Kidney glomerular epithelial cell (primary cell): ENCODE data around the gene SERTAD1.
"Not testable (repeated sequence)": the region's sequence is repeated elsewhere in the genome, so short reads cannot be mapped to it uniquely, and the experiment has no call there.

ENCODE experiments used
- DNase-seq: peaks from one replicate; lab custom pipeline; 2025; lab: John Stamatoyannopoulos, UW

The SERTAD1 gene

DNA sequence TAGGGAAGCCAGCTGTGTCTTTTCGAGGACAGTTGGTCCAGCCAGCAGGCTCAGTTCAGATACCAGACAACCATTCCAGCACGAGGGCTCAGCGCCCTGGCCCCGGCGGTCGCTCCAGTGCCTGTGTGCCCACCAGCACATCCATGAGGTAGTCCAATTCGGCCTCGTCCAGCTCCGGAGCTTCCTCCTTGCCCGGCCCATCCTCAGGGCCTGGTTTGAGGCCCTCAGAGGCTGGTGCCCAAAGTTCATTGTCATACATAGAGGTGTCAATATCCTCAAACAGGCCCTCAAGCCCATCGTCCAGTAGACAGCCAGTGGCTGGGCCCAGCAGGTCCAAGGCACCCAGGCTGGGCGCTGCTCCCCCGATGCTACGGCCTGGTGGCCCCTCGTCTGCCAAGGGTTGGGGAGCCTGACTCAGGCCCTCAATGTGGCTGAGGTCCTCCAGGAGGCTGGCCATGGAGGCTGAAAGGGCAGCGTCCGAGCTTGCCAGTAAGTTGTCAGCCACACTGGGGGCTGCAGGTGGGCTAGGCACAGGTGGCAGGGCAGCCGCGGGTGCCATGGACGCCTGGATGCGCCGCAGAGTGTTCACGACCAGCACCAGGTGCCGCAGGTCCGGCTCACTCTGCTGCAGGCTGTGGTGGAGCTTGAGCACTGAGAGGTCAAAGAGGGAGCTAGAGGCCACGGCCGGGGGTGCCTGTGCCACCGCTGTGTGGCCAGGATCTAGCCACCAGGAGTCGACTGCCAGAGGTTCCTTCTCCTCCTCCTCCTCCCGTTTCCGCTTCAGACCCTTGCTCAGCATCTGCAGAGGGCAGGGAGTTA lies 2.8 kb downstream of the SERTAD1 start:
- no peak for DNase-seq

DNA sequence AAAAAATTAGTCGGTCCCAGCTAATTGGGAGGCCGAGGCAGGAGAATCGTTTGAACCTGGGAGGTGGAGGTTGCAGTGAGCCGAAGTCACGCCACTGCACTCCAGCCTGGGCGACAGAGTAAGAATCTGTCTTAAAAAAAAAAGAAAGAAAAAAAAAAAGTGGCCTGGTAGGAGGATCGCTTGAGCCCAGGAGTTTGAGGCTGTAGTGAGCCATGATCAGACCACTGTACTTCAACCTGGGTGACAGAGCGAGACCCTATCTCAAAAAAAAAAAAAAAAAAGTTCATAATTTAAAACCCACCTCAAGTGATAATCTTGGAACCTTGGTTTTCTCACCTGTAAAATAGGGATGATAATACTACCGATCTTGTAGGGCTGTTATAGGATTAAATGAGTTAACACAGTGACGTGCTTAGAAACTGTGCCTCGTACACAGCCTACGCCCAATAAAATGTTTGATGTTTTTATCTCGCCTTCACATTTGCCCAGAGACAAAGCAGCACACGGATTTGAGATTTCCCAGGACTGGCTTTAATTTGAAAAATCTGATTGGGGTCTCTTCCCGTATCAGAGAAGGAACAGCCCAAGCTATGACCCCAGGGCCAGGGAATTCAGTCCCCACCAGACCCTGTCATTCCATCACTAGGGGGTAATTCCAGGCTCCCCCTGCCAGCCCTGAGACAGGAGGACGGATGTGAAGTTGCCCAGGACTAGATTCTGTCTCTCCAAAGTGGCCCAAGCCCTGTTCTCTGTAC lies 3.6 kb downstream of the SERTAD1 start:
- no peak for DNase-seq

DNA sequence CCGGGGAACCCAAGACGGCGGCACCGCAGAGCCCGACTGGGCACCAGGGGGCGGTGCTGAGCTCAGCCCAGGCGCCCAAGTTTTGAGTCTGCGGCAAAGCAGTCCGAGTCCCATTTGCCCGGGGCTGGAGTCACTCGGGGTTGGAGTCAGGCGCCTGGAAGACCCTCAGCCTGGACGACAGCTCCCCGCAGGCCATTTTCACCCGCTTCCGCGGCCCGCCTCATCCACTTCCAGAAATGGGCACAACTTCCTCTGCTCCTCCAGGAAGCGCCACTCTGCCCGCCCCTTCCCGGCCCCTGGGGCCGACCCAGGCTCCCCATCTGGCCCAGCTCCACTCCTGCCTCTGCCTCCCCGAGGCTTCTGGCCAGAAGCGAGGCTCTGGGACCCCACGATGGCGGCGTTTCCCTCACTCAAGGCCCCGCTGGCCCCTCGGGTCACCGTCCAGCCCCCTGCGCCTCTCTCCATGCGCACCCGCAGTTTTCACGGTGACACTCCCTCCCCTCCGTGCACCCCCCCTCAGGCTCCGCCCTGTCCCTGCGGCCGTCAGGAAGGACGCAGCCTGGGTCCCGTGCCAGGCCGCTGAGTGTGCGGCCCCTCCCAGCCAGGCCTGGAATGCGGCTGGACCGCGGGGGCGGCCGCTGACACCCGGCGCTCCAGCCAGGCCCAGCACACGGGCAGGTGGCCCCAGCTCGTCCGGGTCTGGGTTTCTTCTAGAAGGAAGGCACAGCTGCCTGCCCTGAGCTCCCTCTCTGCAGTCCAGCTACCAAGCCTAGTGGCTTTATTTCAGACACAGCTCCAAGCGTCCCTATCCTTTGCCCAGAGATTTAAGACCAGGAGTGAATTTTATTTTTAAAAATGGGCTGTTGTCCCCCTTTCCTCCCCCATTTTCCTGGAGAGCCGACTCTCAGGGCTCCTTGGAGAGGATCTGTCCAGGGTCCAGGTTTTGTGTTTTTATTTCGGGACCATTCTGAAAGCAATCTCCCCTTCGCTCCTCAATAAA lies 4.7 kb downstream of the SERTAD1 start:
- peak; percentile 79 for DNase-seq

GRCh38 chr19:40420451-40420765 lies 5.4 kb downstream of the SERTAD1 start:
- DNase-seq = no peak

DNA sequence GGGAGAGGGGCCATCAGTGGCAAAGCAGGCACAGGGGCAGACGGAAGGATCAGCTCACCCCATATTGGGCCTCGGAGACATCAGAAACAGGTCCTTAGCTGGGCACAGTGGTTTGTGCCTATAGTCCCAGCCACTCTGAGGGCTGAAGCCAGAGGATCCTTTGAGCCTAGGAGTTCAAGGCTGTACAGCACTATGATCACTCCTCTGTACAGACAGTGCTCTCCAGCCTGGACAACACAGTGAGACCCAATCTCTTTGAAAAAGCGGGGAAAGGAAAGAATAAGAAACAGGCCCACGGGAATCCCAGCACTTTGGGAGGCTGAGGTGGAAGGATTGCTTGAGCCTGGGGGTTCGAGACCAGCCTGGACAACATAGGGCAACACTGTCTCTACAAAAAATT lies 6.0 kb downstream of the SERTAD1 start:
- no peak for DNase-seq

- no peak for DNase-seq
Observed at GRCh38 chr19:40419066-40419612, 6.7 kb downstream of the SERTAD1 start.

- no peak for DNase-seq
Observed at GRCh38 chr19:40418040-40418439, 7.8 kb downstream of the SERTAD1 start.

DNA sequence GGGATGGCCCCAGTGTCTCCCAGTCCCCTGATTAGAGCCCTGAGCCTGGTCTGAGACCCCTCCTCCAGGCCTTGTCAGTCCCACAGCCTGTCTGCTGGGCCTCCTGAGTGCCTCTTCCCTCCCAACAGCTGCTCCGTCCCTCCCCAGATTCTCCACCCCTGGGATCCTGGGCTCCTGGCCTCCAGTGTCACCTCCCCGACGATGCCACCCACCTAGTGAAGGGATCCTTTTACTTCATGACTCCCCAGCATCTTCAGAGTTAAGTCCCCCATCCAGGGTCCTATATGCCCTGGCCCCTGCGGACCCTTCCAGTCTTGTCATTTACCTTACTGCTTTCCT lies 8.2 kb downstream of the SERTAD1 start:
- no peak for DNase-seq

DNA sequence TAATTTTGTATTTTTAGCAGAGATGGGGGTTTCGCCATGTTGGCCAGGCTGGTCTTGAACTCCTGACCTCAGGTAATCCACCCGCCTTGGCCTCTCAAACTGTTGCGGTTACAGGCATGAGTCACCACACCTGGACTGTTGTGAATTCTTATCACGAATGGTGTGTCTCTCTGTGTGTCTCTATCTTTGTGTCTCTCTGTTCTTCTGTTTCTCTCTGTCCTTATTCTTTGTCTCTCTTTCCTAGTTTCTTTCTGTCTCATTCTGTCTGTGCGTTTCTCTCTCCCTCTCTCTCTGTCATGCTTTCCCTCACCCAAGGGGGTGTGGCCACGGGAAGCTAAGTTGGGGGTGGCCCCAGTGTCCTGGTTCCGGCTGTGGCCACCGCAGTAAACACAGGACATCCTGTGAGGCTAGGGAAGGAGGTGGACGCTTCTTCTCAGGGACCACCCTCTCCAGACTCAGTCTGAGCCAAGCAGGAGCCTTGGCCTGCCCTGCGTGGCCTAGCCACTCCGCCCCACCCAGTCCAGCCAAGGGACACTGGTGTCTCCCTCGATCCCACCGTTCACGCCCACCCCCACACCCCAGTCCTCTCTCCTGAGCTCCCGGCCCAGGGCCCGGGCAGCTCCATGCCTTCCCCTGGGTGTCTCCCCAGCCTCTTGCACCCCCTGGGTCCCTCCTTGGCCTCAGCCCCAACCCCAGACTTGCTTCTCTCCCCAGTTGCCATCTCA lies 8.7 kb downstream of the SERTAD1 start:
- no peak for DNase-seq

DNA sequence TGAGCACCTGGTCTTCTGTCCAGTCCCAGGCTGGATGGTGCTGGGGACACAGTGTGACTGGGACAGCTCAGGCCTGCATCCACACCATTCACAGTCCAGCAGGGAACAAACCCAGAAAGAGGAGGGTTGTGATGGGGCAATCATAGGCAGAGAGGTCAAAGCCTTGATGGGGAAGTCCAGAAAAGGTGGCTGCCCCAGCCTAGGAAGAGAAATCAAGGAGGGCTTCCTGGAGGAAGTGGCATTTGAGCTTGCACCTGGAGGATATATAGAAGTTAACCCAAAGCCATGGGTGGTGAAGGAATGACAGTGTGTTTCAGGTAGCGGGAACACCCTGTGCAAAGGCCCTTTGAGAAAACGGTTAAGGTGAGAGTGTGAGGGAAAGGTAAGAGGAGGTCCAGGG lies 10.0 kb downstream of the SERTAD1 start:
- DNase-seq = no peak

- peak; percentile 8 for DNase-seq
Observed at GRCh38 chr19:40414542-40415535, 11.0 kb downstream of the SERTAD1 start.

DNA sequence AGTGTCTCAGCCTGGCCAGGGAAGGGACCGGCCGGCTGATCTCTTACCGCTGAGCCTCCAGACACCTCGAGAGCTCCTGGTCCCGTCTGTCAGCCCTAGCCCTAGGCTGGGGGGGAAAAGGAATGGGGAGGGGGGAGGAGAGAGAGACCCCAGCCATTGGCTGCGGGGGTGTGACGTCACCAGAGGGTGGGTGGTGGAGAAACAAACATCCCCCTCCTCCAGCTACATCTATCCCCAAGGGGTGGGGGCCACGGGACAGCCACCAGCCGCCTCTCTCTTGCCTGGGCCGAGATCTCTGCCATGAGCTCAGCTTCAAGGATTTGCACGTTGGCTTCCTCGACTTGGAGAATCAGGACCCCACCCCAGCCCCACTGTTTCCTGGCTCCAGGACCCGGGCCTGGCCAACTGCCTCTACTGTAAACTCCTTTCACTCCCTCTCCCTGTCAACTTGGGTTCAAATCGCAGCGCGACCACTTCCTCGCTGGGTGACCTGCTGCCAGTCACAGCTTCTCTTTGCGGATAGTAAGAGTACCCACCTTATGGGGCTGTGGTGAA lies 12.4 kb downstream of the SERTAD1 start, which contains the start of gene PRX:
Gene PRX (minus strand): TSS at position 88 of the 555 bp plus-strand sequence. CDS start 5,446 bp downstream, outside the sequence.
- no peak for DNase-seq

DNA sequence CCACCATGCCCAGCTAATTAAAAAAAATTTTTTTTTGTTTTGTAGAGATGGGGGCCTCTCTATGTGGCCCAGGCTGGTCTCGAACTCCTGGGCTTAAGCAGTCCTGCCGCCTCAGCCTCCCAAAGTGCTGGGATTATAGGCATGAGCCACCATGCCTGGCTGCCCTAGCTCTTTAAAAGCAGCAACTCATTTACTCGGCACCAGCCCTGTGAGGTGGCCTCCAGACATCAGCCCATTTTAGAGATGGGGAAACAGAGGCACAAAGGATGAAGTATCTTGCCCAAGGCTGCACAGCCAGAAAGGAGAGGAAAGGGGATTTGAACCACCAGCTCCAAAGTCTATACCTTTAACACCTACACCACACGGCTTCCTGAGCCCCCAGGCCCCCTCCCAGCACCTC lies 12.9 kb downstream of the SERTAD1 start:
- no peak for DNase-seq

GRCh38 chr19:40411958-40412499 lies 13.8 kb downstream of the SERTAD1 start:
- DNase-seq = no peak

DNA sequence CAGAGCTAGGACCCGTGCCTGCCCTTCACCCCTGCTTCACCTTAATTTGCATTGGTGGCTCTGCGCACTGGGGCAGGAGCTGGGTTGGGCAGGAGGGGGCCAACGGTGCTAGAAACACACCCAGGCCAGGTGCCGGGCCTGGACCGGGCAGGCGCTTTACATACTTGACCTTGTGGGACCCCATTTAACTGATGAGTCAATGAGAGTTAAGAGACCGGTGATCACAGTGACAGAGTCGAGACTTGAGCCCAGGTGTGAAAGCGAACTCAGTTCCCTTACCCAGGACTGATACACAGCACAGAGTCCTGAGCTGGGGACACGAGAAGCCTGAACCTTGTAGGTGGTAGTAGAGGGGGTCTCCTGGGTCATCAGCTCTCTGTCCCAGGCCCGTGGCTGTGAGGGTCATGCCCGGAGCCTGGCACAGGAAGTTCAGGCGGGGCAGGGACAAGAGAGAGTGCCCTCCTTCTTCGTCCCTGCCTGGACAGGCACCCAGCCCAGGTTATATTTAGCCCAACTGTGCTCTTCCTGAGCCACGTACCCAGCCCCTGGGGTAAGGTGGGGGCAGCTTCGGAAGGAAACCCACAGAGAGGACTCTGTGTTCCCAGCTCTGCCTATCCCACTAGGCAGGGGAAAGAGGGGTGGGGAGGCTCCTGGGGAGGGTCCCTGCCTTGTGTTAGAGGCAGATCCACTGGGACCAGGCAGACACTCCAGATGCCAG lies 14.5 kb downstream of the SERTAD1 start:
- DNase-seq = no peak

GRCh38 chr19:40410030-40410389 lies 15.8 kb downstream of the SERTAD1 start:
- no peak for DNase-seq

- not testable (repeated sequence) for DNase-seq
Observed at GRCh38 chr19:40408598-40408925, 17.2 kb downstream of the SERTAD1 start.

DNA sequence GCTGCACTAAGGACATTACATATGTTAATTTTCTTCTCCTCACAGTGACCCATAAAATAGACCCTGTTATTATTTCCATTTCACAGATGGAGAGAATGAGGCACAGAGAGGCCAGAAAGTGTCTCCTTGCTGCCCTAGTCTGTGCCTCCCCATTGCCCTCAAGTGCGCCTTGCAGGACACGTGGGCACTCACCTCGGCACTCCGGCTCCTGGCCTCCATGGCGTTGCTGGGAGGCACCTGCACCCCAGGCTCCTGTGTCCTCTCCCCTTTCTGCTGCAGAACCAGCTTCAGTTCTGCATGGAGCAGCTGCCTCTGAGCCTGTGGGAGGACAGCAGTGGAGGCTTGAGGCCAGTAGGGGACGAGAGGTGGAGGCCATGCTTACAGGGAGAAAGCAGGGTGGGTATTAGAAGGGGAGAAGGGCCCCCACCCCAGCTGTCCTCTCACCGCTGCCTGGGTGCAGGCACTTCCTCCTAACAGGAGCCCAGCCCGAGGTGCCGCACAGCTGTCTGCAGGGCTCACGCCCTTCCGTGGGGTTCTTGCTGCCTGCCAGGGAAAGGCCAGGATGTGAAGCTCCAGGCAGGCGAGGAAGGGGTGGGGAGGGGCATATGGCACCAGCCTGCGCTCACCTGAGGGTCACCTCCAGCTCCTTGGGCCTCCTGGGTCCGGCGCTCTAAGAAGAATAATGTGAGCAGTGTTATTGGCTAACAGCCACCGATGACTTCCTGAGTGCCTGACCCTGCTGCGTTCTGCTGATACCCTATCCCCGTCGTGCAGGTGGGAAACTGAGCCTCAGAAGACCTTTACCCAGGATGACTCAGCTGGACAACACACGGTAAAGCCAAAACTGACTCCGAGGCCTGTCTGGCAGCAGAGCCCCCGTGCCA lies 17.8 kb downstream of the SERTAD1 start:
- no peak for DNase-seq
